CD4-positive, alpha-beta T cell (primary cell): Measurements from ENCODE around the gene NRN1L. TPM values are rescaled to one million over a fixed set of nuclear protein-coding genes. Genes with fewer than 3 reads are reported as not detected.

ENCODE experiments used
- ATAC-seq: fragments of 200-7000 bp; cut with Tn5 transposase; one replicate; pipeline ENCODE4 v1.10.0; 2022; ENCODE audit warnings: mild to moderate bottlenecking; ENCODE audit not compliant: poor library complexity
- CTCF ChIA-PET: fragments of 350-600 bp; sonication (Branson Sonifier 250); formaldehyde crosslinking; loops from one replicate; lab custom pipeline; 2021; ENCODE audit warnings: antibody characterized with exemption, inconsistent platforms; lab: Charles Lee
- POLR2A ChIA-PET: fragments of 350-600 bp; sonication (Branson Sonifier 250); formaldehyde crosslinking; loops from one replicate; lab custom pipeline; 2021; ENCODE audit warnings: antibody characterized with exemption, inconsistent platforms; lab: Charles Lee
- DNase-seq, 14 experiments: peaks; one replicate each; pipeline ENCODE4 v3.0.0-alpha.2; 2013 to 2020; ENCODE audit warnings: mixed read lengths in 2 of 14
- H3K27ac ChIP-seq, 2 donors: one replicate each; pipeline versions ENCODE4 v1.5.1 to v1.7.0; 2013; ENCODE audit warnings: low read length in 2 of 2, low read depth in 1 of 2, mild to moderate bottlenecking in 1 of 2
- H3K27me3 ChIP-seq, 2 experiments: 1 replicate in 1 of 2; 2 replicates in 1 of 2; pipeline versions ENCODE4 v1.6.1 to v1.7.0; 2013; ENCODE audit warnings: low read length in 2 of 2, control low read depth in 1 of 2, mild to moderate bottlenecking in 1 of 2, moderate library complexity in 1 of 2; ENCODE audit not compliant: insufficient read depth in 2 of 2, control insufficient read depth in 1 of 2
- H3K36me3 ChIP-seq: one replicate; pipeline ENCODE4 v1.6.1; 2013; ENCODE audit warnings: low read length, control low read depth; ENCODE audit not compliant: insufficient read depth
- H3K4me1 ChIP-seq: one replicate; pipeline ENCODE4 v1.6.1; 2013; ENCODE audit warnings: low read length, control low read depth; ENCODE audit not compliant: insufficient read depth
- H3K4me3 ChIP-seq: one replicate; pipeline ENCODE4 v1.5.1; 2013; ENCODE audit warnings: mild to moderate bottlenecking, low read length, moderate library complexity
- H3K9me3 ChIP-seq, 2 experiments: 1 replicate in 1 of 2; 2 replicates in 1 of 2; pipeline versions ENCODE4 v1.6.1 to v1.7.0; 2013; ENCODE audit warnings: low read length in 2 of 2, mild to moderate bottlenecking in 2 of 2, control low read depth in 1 of 2, moderate library complexity in 1 of 2; ENCODE audit not compliant: control insufficient read depth in 1 of 2, insufficient read depth in 1 of 2
- H3K27ac Mint-ChIP-seq: one replicate; pipeline ENCODE4 v1.8.0; 2020; ENCODE audit warnings: mixed read lengths
- H3K27me3 Mint-ChIP-seq: one replicate; pipeline ENCODE4 v1.8.0; 2021; ENCODE audit warnings: mixed read lengths
- H3K36me3 Mint-ChIP-seq: one replicate; pipeline ENCODE4 v1.8.0; 2021; ENCODE audit warnings: low read depth, mixed read lengths
- H3K4me1 Mint-ChIP-seq: one replicate; pipeline ENCODE4 v1.8.0; 2021; ENCODE audit warnings: low read depth, mixed read lengths
- H3K4me3 Mint-ChIP-seq: one replicate; pipeline ENCODE4 v1.8.0; 2020; ENCODE audit warnings: mild to moderate bottlenecking, mixed read lengths
- H3K9me3 Mint-ChIP-seq: one replicate; pipeline ENCODE4 v1.8.0; 2020; ENCODE audit warnings: mixed read lengths
- intact Hi-C, 2 experiments: fragments of 100-400 bp; cut with DNase I in 1 of 2; cut with micrococcal nuclease in 1 of 2; formaldehyde crosslinking; loops; one replicate each; pipeline versions ENCODE4 v1.15.1 to v1.9.0; 2023 to 2025; cut with DNase I, micrococcal nuclease
- total RNA-seq, 174 experiments: library from RNA in 2 of 174; stranded (reverse) in 2 of 174; gene quantifications; one replicate each; pipeline ENCODE4 v1.2.3 and lab custom pipeline; 2021 to 2026
- TF ChIP-seq, protein P1 (sequence below): fragments of 200-600 bp; IDR thresholded peaks from one replicate; pipeline ENCODE4 v1.8.0; 2022; ENCODE audit warnings: antibody characterized with exemption, mild to moderate bottlenecking

NRN1L gene
- total RNA-seq, 2 experiments from 2014 or later: 2.9 to 4.4 TPM

DNA sequence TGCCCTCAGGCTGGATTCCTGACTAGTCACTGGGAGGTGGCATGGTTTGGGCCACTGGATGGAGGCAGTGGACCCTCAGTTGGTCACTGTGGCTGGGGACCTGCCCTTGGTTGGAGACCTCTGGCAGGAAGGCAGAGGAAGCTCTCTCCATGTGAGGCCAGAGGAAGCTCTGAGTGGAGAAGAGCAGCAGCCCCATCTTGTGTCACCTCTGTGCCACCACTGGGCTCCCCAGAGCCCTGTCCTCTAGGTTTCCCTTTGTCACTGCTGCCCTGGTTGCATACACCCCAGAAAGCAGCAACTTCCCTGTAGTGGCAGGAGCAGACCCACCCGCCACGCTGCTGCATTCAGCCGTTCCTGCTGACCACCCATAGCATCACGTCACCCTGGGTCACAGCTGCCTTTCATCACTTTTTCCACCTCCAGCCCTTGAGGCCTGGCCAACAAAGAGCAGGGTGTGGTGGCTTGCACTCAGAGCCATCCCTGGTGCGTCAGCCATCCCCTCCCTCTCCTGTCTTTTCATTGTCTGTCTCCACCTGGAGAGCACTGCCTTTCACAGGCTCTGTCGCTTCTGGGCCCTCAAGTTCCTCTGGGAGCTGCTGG lies 35.0 kb downstream of the NRN1L start:
- TF ChIP-seq, protein P1, sequence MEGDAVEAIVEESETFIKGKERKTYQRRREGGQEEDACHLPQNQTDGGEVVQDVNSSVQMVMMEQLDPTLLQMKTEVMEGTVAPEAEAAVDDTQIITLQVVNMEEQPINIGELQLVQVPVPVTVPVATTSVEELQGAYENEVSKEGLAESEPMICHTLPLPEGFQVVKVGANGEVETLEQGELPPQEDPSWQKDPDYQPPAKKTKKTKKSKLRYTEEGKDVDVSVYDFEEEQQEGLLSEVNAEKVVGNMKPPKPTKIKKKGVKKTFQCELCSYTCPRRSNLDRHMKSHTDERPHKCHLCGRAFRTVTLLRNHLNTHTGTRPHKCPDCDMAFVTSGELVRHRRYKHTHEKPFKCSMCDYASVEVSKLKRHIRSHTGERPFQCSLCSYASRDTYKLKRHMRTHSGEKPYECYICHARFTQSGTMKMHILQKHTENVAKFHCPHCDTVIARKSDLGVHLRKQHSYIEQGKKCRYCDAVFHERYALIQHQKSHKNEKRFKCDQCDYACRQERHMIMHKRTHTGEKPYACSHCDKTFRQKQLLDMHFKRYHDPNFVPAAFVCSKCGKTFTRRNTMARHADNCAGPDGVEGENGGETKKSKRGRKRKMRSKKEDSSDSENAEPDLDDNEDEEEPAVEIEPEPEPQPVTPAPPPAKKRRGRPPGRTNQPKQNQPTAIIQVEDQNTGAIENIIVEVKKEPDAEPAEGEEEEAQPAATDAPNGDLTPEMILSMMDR: no peak
- no peaks in the 10 kb centered on the region for H3K9me3 ChIP-seq
- ChIA-PET POLR2A (interaction anchor here (0.8 to 1.6 kb wide), 2 partner anchors 14 to 16 kb away, joined by 3 read pairs; no protein-coding TSS in a partner anchor), CTCF (interaction anchor here (1.6 kb wide), 1 partner anchor 22 kb away, joined by 4 read pairs; no protein-coding TSS in a partner anchor)
- H3K4me1 ChIP-seq: peaks cover 11% of the 10 kb centered on the region
- intact Hi-C loops: loop anchor here in 1 of 2 experiments (10.0 kb wide), 1 partner anchor 185 kb away; no protein-coding TSS in a partner anchor
- Mint-ChIP-seq H3K27me3 (no peaks in the 10 kb centered on the region), H3K27ac (no peak overlapping the region), H3K36me3 (peaks cover 36% of the 10 kb centered on the region), H3K9me3 (no peaks in the 10 kb centered on the region), H3K4me3 (no peak overlapping the region), H3K4me1 (peaks cover 20% of the 10 kb centered on the region)
- no peak overlapping the region for H3K27ac ChIP-seq
- no peak overlapping the region for H3K4me3 ChIP-seq
- H3K36me3 ChIP-seq: peaks cover 55% of the 10 kb centered on the region
- no peak for DNase-seq
- no peak for ATAC-seq
- H3K27me3 ChIP-seq: no peaks in the 10 kb centered on the region

DNA sequence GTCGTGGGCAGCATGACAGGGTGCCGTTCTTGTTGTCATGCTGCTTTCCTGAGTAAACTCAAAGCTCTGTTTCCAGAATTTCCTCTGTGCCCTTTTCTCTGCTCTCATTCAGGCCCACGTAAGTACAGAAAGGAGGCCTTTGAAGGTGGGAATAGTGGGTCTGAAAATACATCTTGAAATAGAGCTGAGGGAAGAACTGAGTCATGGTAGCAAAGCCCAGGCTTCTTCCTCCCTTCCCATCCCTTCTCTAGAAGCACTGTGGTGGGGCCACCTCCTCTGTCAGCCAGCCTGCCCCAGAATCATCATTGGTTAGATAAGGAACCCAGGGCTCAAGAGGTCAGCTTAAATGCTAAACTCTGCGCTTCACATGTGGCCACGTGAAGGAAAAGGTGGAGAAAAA lies 37.5 kb downstream of the NRN1L start:
- H3K36me3 ChIP-seq: peaks cover 43% of the 10 kb centered on the region
- H3K27me3 Mint-ChIP-seq: no peaks in the 10 kb centered on the region
- no peaks in the 10 kb centered on the region for H3K9me3 ChIP-seq
- H3K4me3 Mint-ChIP-seq: no peak overlapping the region
- peak overlapping the region; percentile 33 for H3K27ac Mint-ChIP-seq
- H3K27ac ChIP-seq: no peak overlapping the region
- no peaks in the 10 kb centered on the region for H3K9me3 Mint-ChIP-seq
- H3K4me3 ChIP-seq: no peak overlapping the region
- TF ChIP-seq, protein P1: no peak
- intact Hi-C loops: no loop called here
- DNase-seq: no peak
- H3K36me3 Mint-ChIP-seq: peaks cover 25% of the 10 kb centered on the region
- no peaks in the 10 kb centered on the region for H3K27me3 ChIP-seq
- H3K4me1 Mint-ChIP-seq: peaks cover 10% of the 10 kb centered on the region
- POLR2A ChIA-PET: no interaction called here
- no peak for ATAC-seq
- peaks cover 8% of the 10 kb centered on the region for H3K4me1 ChIP-seq
- CTCF ChIA-PET: interaction anchor here (1.2 kb wide), 1 partner anchor 106 kb away, joined by 5 read pairs; no protein-coding TSS in a partner anchor

DNA sequence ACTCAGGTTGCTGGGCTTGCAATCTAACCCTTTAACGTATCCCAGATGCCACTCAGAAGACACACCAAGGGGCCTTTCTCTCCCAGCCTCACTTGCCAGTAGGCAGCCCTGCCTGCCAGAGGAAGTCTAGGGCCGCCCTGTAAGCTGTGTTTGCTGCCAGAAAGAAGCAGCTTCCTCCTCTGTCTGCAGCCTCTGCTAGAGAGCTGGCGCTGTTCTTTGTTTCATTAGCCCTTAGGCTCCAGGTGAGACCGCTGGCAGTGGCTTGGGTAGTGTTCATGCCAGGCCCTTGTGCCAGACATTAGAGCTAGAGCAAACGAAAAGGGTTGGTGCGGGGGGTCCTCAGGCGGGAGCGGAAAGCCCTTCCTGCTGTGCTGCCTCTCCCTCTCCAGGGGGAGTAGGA lies 38.1 kb downstream of the NRN1L start:
- intact Hi-C loops: no loop called here
- Mint-ChIP-seq H3K4me3 (no peak overlapping the region), H3K36me3 (peaks cover 20% of the 10 kb centered on the region)

More for the DNA sequence above, 38.1 kb downstream of the NRN1L start:
- POLR2A ChIA-PET: interaction anchor here (1.2 kb wide), 1 partner anchor 13 kb away, joined by 5 read pairs; the partner anchor contains the start of gene PSMB10
- H3K27ac ChIP-seq: no peak overlapping the region
- no peak for DNase-seq
- CTCF ChIA-PET: interaction anchor here (1.2 kb wide), 1 partner anchor 106 kb away, joined by 5 read pairs; no protein-coding TSS in a partner anchor
- Mint-ChIP-seq H3K27me3 (no peaks in the 10 kb centered on the region), H3K9me3 (no peaks in the 10 kb centered on the region), H3K4me1 (peaks cover 5% of the 10 kb centered on the region), H3K27ac (peak overlapping the region; percentile 33)
- H3K9me3 ChIP-seq: no peaks in the 10 kb centered on the region
- peaks cover 4% of the 10 kb centered on the region for H3K4me1 ChIP-seq
- H3K36me3 ChIP-seq: peaks cover 43% of the 10 kb centered on the region
- TF ChIP-seq, protein P1: no peak
- no peaks in the 10 kb centered on the region for H3K27me3 ChIP-seq
- H3K4me3 ChIP-seq: no peak overlapping the region
- no peak for ATAC-seq
